Esophagus squamous epithelium (tissue), 4 donors: ENCODE measurements around the gene TNPO3.
"Not testable (repeated sequence)": the region's sequence is repeated elsewhere in the genome, so short reads cannot be mapped to it uniquely, and the experiment has no call there.

Experiments used
- POLR2A ChIP-seq, 4 donors: fragments of 450-650 bp; IDR thresholded peaks; one replicate each; pipeline ENCODE4 v1.6.1; 2017; ENCODE audit warnings: antibody characterized with exemption in 4 of 4, mild to moderate bottlenecking in 4 of 4, moderate library complexity in 3 of 4
- TF ChIP-seq, protein P1 (sequence below), 6 experiments: fragments of 450-650 bp in 4 of 6; fragments of 200-600 bp in 2 of 6; sonication (generic) in 2 of 6; IDR thresholded peaks; one replicate each; pipeline ENCODE4 v1.5.1; 2016 to 2019; ENCODE audit warnings: antibody characterized with exemption in 6 of 6, mild to moderate bottlenecking in 4 of 6, moderate library complexity in 4 of 6

- TF ChIP-seq POLR2A (IDR thresholded peaks at IDR 0.05), result not testable (repeated sequence)
- TF ChIP-seq, protein P1, sequence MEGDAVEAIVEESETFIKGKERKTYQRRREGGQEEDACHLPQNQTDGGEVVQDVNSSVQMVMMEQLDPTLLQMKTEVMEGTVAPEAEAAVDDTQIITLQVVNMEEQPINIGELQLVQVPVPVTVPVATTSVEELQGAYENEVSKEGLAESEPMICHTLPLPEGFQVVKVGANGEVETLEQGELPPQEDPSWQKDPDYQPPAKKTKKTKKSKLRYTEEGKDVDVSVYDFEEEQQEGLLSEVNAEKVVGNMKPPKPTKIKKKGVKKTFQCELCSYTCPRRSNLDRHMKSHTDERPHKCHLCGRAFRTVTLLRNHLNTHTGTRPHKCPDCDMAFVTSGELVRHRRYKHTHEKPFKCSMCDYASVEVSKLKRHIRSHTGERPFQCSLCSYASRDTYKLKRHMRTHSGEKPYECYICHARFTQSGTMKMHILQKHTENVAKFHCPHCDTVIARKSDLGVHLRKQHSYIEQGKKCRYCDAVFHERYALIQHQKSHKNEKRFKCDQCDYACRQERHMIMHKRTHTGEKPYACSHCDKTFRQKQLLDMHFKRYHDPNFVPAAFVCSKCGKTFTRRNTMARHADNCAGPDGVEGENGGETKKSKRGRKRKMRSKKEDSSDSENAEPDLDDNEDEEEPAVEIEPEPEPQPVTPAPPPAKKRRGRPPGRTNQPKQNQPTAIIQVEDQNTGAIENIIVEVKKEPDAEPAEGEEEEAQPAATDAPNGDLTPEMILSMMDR (IDR thresholded peaks at IDR 0.05), result not testable (repeated sequence)
These were observed 12.2 kb upstream of the TNPO3 start for GRCh38 chr7:129067132-129067561.
